ENCODE results near the gene DDA1. TPM values are rescaled to one million over a fixed set of nuclear protein-coding genes. Genes with fewer than 3 reads are reported as not detected.
A peak's percentile ranks its signal among the peaks of the same experiment; 100 is the strongest.

The DDA1 gene
- total RNA-seq, 1 donor from 2014 or later, result 32.2 TPM

- H3K9me3 ChIP-seq, result no peaks in the 10 kb centered on the region
- intact Hi-C loops (cut with DNase I), result no loop called here
- H3K4me3 ChIP-seq, result no peak overlapping the region
- no peaks in the 10 kb centered on the region for H3K27me3 ChIP-seq (ENCODE audit: low read depth)
- TF ChIP-seq, protein P1, sequence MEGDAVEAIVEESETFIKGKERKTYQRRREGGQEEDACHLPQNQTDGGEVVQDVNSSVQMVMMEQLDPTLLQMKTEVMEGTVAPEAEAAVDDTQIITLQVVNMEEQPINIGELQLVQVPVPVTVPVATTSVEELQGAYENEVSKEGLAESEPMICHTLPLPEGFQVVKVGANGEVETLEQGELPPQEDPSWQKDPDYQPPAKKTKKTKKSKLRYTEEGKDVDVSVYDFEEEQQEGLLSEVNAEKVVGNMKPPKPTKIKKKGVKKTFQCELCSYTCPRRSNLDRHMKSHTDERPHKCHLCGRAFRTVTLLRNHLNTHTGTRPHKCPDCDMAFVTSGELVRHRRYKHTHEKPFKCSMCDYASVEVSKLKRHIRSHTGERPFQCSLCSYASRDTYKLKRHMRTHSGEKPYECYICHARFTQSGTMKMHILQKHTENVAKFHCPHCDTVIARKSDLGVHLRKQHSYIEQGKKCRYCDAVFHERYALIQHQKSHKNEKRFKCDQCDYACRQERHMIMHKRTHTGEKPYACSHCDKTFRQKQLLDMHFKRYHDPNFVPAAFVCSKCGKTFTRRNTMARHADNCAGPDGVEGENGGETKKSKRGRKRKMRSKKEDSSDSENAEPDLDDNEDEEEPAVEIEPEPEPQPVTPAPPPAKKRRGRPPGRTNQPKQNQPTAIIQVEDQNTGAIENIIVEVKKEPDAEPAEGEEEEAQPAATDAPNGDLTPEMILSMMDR (IDR thresholded peaks at IDR 0.05), result no peak
- ATAC-seq (peak; percentile 12 to 19), DNase-seq (no peak)
- peaks cover 30% of the 10 kb centered on the region for H3K36me3 ChIP-seq
- H3K27ac ChIP-seq, result no peak overlapping the region
- H3K4me1 ChIP-seq, result peaks cover 32% of the 10 kb centered on the region
These were observed 2.3 kb downstream of the DDA1 start for GRCh38 chr19:17311455-17312188.

- ATAC-seq, result no peak
- intact Hi-C loops (cut with DNase I), result no loop called here
- H3K4me1 ChIP-seq, result peaks cover 26% of the 10 kb centered on the region
- no peaks in the 10 kb centered on the region for H3K27me3 ChIP-seq (ENCODE audit: low read depth)
- TF ChIP-seq, protein P1 (IDR thresholded peaks at IDR 0.05), result no peak
- no peak overlapping the region for H3K4me3 ChIP-seq
- H3K9me3 ChIP-seq, result no peaks in the 10 kb centered on the region
- DNase-seq, result no peak
- no peak overlapping the region for H3K27ac ChIP-seq
- peaks cover 34% of the 10 kb centered on the region for H3K36me3 ChIP-seq
These were observed 3.1 kb downstream of the DDA1 start for GRCh38 chr19:17312189-17313113.

GRCh38 chr19:17314007-17314593 is 4.7 kb downstream of the DDA1 start:
- Histone ChIP-seq H3K4me3 (no peak overlapping the region), H3K27ac (no peak overlapping the region), H3K36me3 (peaks cover 38% of the 10 kb centered on the region), H3K27me3 (ENCODE audit: low read depth) (no peaks in the 10 kb centered on the region), H3K9me3 (no peaks in the 10 kb centered on the region), H3K4me1 (peaks cover 26% of the 10 kb centered on the region)
- ATAC-seq (no peak), DNase-seq (no peak)
- TF ChIP-seq, protein P1 (IDR thresholded peaks at IDR 0.05), result no peak
- intact Hi-C loops (cut with DNase I), result no loop called here

DNA sequence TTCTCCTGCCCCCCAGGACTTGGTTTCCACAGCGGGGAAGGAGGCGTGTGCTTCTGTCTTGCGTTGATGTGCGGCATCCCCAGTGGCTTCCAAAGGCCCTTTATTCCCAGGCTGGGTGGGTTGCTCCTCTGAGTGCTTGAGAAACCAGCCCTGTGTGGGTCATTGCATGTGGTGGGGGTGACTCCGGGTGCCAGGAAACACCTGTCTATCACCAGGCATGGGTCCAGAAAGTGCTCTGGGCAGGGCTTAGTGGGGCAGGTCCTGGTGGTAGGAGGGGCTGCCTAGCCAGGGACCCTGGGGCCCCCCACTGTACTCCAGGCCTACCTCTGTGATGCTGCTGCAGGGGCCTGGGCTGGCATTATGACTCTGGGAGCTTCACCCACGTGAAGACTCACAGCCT is 9.6 kb downstream of the DDA1 start:
- ATAC-seq (no peak), DNase-seq (no peak)
- TF ChIP-seq, protein P1 (IDR thresholded peaks at IDR 0.05), result no peak
- H3K4me1 ChIP-seq, result no peaks in the 10 kb centered on the region
- no peaks in the 10 kb centered on the region for H3K9me3 ChIP-seq
- intact Hi-C loops (cut with DNase I), result no loop called here
- H3K27ac ChIP-seq, result no peak overlapping the region
- no peaks in the 10 kb centered on the region for H3K27me3 ChIP-seq (ENCODE audit: low read depth)
- H3K4me3 ChIP-seq, result no peak overlapping the region
- H3K36me3 ChIP-seq, result peaks cover 59% of the 10 kb centered on the region

GRCh38 chr19:17319473-17320238 is 10.3 kb downstream of the DDA1 start:
- no peaks in the 10 kb centered on the region for H3K4me1 ChIP-seq
- TF ChIP-seq, protein P1 (IDR thresholded peaks at IDR 0.05), result no peak
- no peak for ATAC-seq
- no peaks in the 10 kb centered on the region for H3K9me3 ChIP-seq
- H3K27me3 ChIP-seq (ENCODE audit: low read depth), result no peaks in the 10 kb centered on the region
- no peak overlapping the region for H3K27ac ChIP-seq
- H3K4me3 ChIP-seq, result no peak overlapping the region
- no peak for DNase-seq
- intact Hi-C loops (cut with DNase I), result no loop called here
- peaks cover 52% of the 10 kb centered on the region for H3K36me3 ChIP-seq
